Natural killer cell (primary cell): ENCODE results near the gene HS3ST3A1. TPM values are rescaled to one million over a fixed set of nuclear protein-coding genes. Genes with fewer than 3 reads are reported as not detected.

Source experiments
- ATAC-seq, 3 donors: fragments of 150-1000 bp in 2 of 3; fragments of 200-7000 bp in 1 of 3; cut with Tn5 transposase; 1 replicate in 1 of 3; 2 replicates in 2 of 3; pipeline ENCODE4 v1.10.0; 2021; ENCODE audit warnings: mild to moderate bottlenecking in 2 of 3, moderate library complexity in 2 of 3
- DNase-seq, 2 donors: peaks; one replicate each; pipeline versions ENCODE4 v3.0.0 to v3.0.0-alpha.2; 2013 to 2021; ENCODE audit warnings: mixed read lengths in 1 of 2
- H3K27ac ChIP-seq: one replicate; pipeline ENCODE4 v1.5.1; 2013; ENCODE audit warnings: mild to moderate bottlenecking, low read length
- H3K27me3 ChIP-seq: one replicate; pipeline ENCODE4 v1.6.1; 2013; ENCODE audit warnings: low read length; ENCODE audit not compliant: control insufficient read depth, insufficient read depth
- H3K36me3 ChIP-seq: one replicate; pipeline ENCODE4 v1.6.1; 2013; ENCODE audit warnings: low read length; ENCODE audit not compliant: control insufficient read depth, insufficient read depth
- H3K4me1 ChIP-seq: one replicate; pipeline ENCODE4 v1.6.1; 2013; ENCODE audit warnings: low read length; ENCODE audit not compliant: control insufficient read depth, insufficient read depth
- H3K4me3 ChIP-seq: one replicate; pipeline ENCODE4 v1.5.1; 2013; ENCODE audit warnings: low read length
- H3K9me3 ChIP-seq: one replicate; pipeline ENCODE4 v1.6.1; 2013; ENCODE audit warnings: low read length; ENCODE audit not compliant: control insufficient read depth, insufficient read depth
- H3K27ac Mint-ChIP-seq, 2 donors: one replicate each; pipeline ENCODE4 v1.8.0; 2022; ENCODE audit warnings: mild to moderate bottlenecking in 2 of 2, mixed read lengths in 2 of 2, moderate library complexity in 1 of 2
- H3K27me3 Mint-ChIP-seq, 2 donors: one replicate each; pipeline ENCODE4 v1.8.0; 2022; ENCODE audit warnings: low read depth in 2 of 2, mixed read lengths in 2 of 2
- H3K36me3 Mint-ChIP-seq: one replicate; pipeline ENCODE4 v1.8.0; 2022; ENCODE audit warnings: mixed read lengths
- H3K4me1 Mint-ChIP-seq, 2 donors: one replicate each; pipeline ENCODE4 v1.8.0; 2022; ENCODE audit warnings: mixed read lengths in 2 of 2
- H3K4me3 Mint-ChIP-seq: one replicate; pipeline ENCODE4 v1.8.0; 2022; ENCODE audit warnings: mild to moderate bottlenecking, moderate library complexity, mixed read lengths
- H3K9me3 Mint-ChIP-seq, 2 donors: one replicate each; pipeline ENCODE4 v1.8.0; 2022; ENCODE audit warnings: mixed read lengths in 2 of 2
- whole genome bisulfite sequencing: methylation state at CpG from one replicate; pipeline ENCODE4 v1.1.7; 2013; ENCODE audit warnings: missing lambda C conversion rate; ENCODE audit not compliant: insufficient coverage; 5-methylcytosine and 5-hydroxymethylcytosine counted together
- intact Hi-C: fragments of 100-400 bp; cut with micrococcal nuclease; formaldehyde crosslinking; loops from one replicate; pipeline ENCODE4 v1.14.2; 2022
- total RNA-seq, 4 donors: library from RNA; stranded (reverse); fragments of 120-200 nt in 1 of 4; gene quantifications; one replicate each; pipeline versions ENCODE4 v1.2.3 to v1.2.4, GENCODE V29; 2013 to 2022
- TF ChIP-seq, protein P1 (sequence below): fragments of 200-600 bp; IDR thresholded peaks from one replicate; pipeline ENCODE4 v1.8.0; 2022; ENCODE audit warnings: antibody characterized with exemption

Gene HS3ST3A1
- total RNA-seq, 3 donors from 2014 or later (not counting 1 experiment from before 2014, with no cell fraction given), result 1.6 to 2.5 TPM; not detected in 1

DNA sequence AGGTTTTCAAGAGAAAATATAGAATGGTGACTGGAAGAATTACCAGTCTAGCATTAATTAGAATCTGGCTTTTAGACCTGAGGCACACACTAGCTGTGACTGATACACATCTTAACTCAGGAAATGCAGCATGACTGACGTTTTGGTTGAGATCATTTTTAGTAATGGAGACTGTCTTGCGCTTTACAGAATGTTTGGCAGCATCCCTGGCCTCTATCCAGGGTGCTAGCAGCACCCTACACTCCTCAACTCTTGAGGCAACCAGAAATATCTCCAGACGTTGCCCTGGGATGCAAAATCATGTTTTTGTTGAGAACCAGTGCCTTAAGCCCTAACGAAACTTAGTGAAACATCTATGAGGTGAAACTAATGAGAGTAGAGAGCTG, 109.0 kb downstream of the HS3ST3A1 start:
- ATAC-seq, result no peak

DNA sequence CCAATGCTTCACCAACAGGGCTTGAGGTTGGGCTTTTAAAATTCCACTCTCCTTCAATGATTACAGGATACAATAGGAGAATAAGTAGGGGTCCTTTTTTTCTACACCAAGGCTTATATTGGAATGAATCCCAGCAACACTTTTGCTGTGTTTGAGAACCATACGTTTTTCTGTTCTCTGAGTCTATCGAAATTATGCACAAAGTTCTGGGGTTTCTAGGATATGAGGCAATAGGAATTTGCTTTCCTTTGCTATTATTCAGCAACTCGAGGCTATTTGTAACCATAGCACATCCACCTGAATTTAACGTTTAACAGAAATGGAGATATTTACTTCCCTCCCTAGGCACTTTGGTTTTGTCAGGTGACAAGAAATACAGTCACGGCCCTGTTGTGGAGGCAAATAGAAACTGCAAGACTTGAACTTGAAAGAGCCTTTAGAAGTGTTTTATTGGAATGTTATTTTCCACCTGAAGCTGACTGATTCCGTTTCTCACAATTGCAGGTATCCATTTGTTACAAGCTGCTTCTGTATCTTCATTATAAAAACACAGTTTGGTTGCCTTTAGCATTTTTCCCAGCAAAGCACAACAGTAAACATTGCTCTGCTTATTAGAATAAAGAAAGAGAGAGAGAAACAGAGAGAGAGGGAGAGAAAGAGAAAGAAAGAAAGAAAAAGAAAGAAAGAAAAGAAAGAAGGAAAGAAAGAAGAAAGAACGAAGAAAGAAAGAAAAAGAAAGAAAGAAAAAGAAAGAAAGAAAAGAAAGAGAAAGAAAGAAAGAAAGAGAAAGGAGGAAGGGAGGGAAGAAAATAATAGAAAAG, 109.6 kb downstream of the HS3ST3A1 start:
- intact Hi-C loops, result no loop called here
- no peak overlapping the region for H3K4me3 Mint-ChIP-seq
- no peaks in the 10 kb centered on the region for H3K9me3 ChIP-seq
- TF ChIP-seq, protein P1, sequence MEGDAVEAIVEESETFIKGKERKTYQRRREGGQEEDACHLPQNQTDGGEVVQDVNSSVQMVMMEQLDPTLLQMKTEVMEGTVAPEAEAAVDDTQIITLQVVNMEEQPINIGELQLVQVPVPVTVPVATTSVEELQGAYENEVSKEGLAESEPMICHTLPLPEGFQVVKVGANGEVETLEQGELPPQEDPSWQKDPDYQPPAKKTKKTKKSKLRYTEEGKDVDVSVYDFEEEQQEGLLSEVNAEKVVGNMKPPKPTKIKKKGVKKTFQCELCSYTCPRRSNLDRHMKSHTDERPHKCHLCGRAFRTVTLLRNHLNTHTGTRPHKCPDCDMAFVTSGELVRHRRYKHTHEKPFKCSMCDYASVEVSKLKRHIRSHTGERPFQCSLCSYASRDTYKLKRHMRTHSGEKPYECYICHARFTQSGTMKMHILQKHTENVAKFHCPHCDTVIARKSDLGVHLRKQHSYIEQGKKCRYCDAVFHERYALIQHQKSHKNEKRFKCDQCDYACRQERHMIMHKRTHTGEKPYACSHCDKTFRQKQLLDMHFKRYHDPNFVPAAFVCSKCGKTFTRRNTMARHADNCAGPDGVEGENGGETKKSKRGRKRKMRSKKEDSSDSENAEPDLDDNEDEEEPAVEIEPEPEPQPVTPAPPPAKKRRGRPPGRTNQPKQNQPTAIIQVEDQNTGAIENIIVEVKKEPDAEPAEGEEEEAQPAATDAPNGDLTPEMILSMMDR, result no peak
- ATAC-seq, result no peak
- H3K4me1 Mint-ChIP-seq, result no peaks in the 10 kb centered on the region
- no peaks in the 10 kb centered on the region for H3K4me1 ChIP-seq
- H3K27ac Mint-ChIP-seq, result no peak overlapping the region
- H3K9me3 Mint-ChIP-seq, result peaks cover 0 to 4% of the 10 kb centered on the region in 2 donors
- WGBS, result 47% methylated on average over 5 of the region's 7 CpGs
- peaks cover 0 to 3% of the 10 kb centered on the region in 2 donors for H3K27me3 Mint-ChIP-seq
- no peak for DNase-seq
- no peaks in the 10 kb centered on the region for H3K27me3 ChIP-seq
- no peaks in the 10 kb centered on the region for H3K36me3 ChIP-seq
- no peak overlapping the region for H3K4me3 ChIP-seq
- H3K27ac ChIP-seq, result no peak overlapping the region
- no peaks in the 10 kb centered on the region for H3K36me3 Mint-ChIP-seq

More for the DNA sequence above, 109.0 kb downstream of the HS3ST3A1 start:
- H3K36me3 Mint-ChIP-seq, result no peaks in the 10 kb centered on the region
- Histone ChIP-seq H3K36me3 (no peaks in the 10 kb centered on the region), H3K27ac (no peak overlapping the region), H3K4me1 (no peaks in the 10 kb centered on the region), H3K4me3 (no peak overlapping the region), H3K27me3 (no peaks in the 10 kb centered on the region), H3K9me3 (no peaks in the 10 kb centered on the region)
- DNase-seq, result no peak
- WGBS, result 72% methylated on average over 4 of the region's 4 CpGs
- H3K27me3 Mint-ChIP-seq, result peaks cover 0 to 3% of the 10 kb centered on the region in 2 donors
- intact Hi-C loops, result no loop called here
- H3K27ac Mint-ChIP-seq, result no peak overlapping the region
- H3K4me3 Mint-ChIP-seq, result no peak overlapping the region
- peaks cover 0 to 4% of the 10 kb centered on the region in 2 donors for H3K9me3 Mint-ChIP-seq
- TF ChIP-seq, protein P1, result no peak
- no peaks in the 10 kb centered on the region for H3K4me1 Mint-ChIP-seq

DNA sequence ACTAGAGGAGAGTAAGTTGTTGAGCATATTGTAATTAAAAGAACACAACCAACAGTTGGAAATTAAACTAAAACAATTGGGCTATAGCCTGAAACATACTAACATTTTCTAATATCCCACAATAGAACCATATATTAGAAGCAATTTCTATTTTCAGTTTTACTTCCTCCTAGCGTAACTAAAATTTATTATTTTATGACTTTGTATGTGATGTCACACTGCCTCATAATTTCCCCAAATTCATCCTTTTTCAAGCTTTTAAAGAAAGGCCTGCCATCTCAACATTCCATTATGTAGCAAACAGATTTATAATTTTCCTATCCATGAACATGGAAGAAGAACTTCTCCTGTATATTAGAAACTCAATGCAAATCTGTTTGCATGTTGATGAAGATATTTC, 110.2 kb downstream of the HS3ST3A1 start:
- H3K4me1 ChIP-seq, result no peaks in the 10 kb centered on the region
- TF ChIP-seq, protein P1, result no peak
- no peaks in the 10 kb centered on the region for H3K4me1 Mint-ChIP-seq
- no peak overlapping the region for H3K4me3 ChIP-seq
- H3K9me3 Mint-ChIP-seq, result peaks cover 0 to 4% of the 10 kb centered on the region in 2 donors
- H3K27me3 ChIP-seq, result no peaks in the 10 kb centered on the region
- H3K4me3 Mint-ChIP-seq, result no peak overlapping the region
- no peak overlapping the region for H3K27ac ChIP-seq
- peaks cover 0 to 3% of the 10 kb centered on the region in 2 donors for H3K27me3 Mint-ChIP-seq
- no peak for DNase-seq
- no peak overlapping the region for H3K27ac Mint-ChIP-seq
- H3K36me3 Mint-ChIP-seq, result no peaks in the 10 kb centered on the region
- WGBS, result no CpG with 5 or more reads among the region's 1 CpG
- no peak for ATAC-seq
- H3K9me3 ChIP-seq, result no peaks in the 10 kb centered on the region
- H3K36me3 ChIP-seq, result no peaks in the 10 kb centered on the region
- intact Hi-C loops, result no loop called here
